Hepatic stellate cell (primary cell): ENCODE measurements around the gene MAN2A1.

Experiments used
- DNase-seq: peaks from one replicate; pipeline ENCODE4 v3.0.0; 2011; ENCODE audit warnings: low spot score

Gene MAN2A1

DNA sequence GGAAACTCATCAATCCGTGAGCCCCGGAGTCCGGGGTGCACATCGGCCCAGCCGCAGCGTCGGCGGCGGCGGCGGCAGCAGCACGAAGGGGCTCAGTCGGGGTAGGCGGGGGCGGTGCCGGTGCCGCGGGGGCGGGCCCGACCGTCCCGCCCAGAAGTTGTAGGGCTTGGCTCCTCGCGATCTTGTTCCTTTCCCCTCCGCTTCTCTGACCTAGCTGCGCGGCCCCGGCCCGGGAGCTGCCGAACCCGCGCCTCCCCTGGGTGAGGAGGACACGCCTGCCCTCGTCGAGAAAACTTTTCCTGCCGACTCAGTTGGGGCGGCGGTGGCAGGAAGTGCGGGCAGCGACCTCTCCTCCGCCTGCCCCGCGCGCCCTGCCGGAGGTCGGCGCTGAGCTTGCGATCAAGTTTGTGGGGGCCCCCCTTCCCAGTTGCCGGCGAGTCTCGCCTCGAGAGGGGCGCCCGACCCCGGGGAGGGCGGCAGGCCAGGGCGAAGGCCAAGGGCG, at the start of gene MAN2A1:
Gene MAN2A1 (plus strand): TSS at position 188 of the 502 bp plus-strand sequence. CDS start 491 bp downstream, outside the sequence.
- peak; percentile 64 for DNase-seq

DNA sequence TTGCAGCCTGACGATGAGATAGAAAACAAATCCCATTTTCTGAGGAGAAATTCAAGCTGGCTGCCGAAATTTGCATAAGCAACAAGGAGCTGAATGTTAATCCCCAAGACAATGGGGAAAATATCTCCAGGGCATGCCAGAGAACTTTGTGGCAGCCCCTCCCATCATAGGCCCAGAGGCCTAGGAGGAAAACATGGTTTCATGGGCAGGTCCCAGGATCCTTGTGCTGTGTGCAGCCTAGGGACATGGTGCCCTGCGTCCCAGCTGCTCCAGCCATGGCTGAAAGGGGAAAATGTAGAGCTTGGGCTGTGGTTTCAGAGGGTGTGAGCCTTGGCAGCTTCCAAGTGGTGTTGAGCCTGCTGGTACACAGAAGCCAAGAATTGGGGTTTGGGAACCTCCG, 48.8 kb upstream of the MAN2A1 start:
- no peak for DNase-seq

DNA sequence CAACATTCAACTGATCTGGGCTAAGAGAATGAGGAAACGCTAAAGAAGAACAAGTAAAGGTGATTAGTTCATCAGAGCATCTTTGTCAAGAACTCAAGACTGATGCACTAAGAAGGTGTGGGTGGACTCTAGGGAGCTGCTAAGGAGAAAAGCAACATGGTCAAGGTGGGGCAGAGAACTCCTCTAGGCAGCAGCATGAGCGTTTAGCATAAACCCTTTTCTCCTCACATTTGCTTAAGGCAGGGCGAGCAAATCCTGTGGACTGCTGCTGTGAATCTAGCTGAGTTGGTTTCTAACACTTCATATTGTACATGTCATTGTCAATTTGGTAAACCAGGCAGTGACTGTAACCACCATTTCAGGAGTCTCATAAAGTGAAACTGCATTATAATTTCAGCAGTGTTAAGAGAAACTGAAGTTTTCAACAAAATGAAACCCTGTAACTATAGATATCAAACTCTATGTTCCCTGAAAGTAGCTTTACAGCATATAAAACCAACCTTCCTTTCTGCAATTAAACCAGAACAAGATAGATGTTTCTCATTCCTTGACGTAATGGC, 45.9 kb upstream of the MAN2A1 start:
- no peak for DNase-seq

DNA sequence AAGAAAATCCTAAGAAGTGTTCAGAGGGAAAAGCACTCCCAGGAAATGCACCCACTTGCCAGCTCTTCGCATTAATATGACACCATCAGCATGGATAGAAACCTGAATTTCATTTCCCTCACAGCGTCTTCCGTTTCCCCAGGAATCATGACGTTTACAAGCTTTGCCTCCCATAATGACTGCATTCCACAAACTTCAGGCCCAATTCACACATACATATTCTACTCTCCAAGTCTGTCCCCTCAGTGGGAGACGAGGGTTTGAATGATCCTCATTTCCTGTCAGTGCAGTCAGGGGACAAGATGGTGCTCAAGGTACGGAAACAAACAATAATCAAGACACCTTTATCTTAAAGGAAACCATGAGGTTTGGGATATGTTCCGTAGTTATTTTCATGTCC, 44.9 kb upstream of the MAN2A1 start:
- no peak for DNase-seq

DNA sequence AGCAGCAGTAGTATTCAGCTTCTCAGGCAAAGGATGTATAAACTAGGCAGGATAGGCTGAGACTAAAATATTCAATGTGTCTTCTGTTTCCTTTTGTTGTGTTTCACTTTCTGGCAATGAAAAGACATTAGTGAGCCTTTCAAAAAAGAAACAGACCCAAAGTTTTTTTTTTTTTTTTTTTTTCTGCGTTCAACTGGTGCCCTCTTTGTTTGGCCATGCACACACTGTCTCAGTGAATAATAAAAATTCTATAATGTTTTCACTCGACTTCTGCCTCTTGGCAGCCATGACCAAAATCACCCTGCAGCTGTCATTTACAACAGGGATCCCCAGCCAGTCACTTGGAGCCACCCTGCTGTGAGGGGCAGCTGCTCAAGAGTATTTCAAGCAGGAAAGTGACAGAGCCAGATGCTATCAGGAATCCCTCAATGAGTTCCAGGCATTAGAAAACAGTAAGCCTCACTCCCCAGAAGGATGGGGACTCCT, 44.0 kb upstream of the MAN2A1 start:
- no peak for DNase-seq

DNA sequence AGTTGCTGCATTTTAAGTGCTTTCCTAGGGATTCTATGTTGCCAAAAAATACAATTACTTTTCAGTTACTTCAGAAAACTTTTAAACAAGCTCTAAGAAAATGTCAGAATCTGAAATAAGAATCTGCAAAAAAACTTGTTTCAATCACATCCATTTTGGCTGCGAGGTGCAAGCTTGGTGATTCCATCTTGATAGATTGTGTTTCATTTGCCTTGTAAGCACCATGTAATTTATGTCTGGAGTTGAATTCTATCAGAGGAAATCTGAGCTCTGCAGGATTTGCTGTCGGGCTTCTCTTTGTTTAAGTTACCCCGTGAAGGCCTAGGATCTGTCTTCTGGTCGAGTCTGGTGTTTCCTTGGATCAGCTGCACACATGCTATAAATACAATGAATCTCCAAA, 40.4 kb upstream of the MAN2A1 start:
- no peak for DNase-seq

DNA sequence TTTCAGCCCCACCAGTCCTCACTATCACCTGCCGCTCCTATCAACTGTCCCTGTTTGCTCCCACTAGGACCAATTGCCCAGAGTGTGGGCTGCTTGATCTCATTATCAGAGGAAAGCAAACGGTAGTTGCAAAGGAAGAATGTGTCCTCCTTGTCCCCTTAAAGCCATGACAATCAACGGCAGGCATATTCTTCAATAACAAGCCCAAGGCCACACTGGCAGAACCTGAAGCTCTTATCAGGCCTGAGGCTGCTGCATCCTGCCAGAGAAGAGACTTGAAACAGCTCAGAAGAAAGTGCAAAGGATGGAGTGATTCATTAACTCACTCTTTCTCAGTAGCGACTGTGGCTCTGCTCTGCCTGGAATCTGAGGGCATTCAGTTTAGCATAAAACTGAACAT, 39.2 kb upstream of the MAN2A1 start:
- no peak for DNase-seq

DNA sequence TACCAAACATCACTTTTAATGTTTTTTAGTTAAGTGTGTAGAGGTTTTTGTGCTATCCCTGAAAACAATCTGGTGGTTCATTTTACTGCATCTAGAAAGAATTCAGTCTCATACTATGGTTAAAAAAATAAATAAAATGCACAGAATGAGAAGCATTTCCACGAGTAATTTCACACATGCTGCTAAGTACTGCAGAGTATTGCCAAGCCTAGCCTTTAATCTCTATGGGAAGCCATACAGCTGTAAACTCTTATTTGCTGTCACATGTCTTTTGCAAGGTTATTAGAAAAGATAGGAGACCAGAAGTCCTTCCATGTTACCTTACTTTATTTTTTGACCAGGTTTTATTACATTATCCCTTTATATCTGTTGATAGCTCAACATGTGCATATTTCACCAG, 37.6 kb upstream of the MAN2A1 start:
- DNase-seq: no peak

DNA sequence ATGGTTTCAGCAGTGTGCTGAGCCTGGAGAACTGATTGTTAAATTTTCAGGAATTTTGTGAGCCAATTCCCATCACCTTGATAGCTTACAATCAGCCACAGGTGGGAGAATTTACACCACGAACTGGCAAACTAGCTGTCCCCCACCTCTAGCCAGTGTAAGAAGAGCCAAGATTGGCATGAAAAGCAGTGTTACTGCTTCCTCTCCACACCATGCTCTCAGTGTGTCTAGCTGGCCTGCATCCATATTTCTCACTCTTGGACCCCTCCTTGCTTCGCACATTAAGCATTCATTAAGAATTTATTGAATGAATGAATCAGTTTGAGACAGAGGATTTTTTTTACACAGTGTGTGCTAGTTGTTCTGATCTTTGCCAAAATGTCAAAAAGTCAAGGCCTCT, 36.7 kb upstream of the MAN2A1 start:
- no peak for DNase-seq

DNA sequence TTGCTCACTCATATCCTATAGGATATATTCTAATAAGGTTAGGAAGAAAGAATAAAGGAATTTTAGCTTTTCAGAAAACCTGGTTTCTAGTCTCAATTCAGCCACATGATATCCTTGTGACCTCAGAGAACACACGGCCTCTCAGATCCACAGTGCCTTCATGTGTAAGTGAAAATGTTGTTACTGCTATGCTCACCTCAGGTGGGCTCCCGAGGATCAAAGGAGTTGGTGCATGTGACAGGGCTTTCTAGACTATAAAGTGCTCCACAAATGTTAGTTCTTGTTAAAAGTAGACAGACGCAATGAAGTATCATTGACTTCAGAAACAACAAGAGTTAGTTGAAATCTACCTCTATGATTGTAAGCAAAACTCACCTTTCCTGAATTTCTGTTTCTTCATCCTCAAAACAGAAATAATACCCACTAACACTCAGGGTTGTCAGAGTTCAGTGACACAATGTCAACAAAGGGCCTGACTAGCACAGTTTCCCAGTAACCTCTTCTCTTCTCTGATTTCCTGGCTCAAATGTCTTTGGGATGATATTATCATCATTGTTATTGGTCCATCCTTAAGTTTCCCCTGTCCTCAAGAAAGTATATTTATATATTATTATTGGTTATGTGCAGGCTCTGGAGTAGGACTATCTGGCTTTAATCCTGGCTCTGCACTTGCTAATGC, 36.0 kb upstream of the MAN2A1 start:
- no peak for DNase-seq

DNA sequence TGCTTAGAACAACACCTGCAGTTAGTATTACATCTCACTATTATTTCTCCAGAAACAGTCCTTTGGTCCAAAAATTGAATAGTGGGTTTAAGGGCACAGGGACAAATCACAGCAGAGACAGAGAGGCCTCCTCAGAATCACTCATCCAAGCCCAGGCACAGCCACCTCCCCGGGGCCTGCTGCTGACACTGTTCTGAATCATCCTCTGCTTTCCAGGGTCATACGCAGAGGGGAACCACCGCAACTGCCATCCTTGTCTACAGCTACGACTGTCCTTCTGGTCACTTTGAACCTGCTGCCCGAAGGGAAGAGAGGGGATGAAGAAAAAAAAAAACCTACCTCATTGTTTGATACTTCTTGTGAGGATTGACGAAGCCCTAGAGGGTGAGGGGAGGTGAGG, 35.3 kb upstream of the MAN2A1 start:
- peak; percentile 3 for DNase-seq

DNA sequence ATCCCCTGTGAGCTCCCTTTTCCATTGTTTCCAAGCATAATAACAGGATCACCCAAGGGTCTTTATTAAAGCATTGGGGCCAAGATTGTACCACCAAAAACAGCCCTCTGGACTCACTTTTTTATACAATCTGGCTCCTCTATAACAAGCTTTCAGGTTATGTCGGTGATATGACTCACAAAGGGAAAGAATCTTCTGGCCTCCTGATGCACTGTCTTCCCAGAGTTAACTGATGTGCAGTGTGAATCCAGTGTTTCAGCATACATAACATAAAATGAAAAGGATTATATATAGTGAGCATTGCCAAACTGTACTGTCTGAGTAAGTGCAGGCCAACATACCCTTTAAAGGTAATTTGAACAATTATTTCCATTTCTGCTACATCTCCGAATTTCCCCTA, 33.9 kb upstream of the MAN2A1 start:
- DNase-seq: no peak

DNA sequence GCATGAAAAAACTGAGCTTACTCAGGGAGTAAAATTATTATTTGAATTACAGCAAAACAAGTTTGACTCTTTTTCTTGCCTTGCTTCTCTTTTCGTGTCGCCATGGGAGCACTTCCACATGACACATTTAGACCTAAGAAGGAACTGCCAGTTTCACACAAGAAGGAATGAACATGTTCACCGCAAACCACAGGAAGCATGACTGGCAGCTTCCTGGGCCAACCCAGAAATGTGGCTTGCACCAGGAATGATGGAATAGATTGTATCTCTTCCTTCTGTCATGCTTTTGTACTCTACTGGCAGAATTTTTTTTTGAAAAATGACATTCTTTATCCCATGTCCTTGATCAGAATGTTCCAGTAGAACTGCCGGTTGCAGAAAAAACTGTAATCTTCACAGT, 32.9 kb upstream of the MAN2A1 start:
- peak; percentile 42 for DNase-seq

DNA sequence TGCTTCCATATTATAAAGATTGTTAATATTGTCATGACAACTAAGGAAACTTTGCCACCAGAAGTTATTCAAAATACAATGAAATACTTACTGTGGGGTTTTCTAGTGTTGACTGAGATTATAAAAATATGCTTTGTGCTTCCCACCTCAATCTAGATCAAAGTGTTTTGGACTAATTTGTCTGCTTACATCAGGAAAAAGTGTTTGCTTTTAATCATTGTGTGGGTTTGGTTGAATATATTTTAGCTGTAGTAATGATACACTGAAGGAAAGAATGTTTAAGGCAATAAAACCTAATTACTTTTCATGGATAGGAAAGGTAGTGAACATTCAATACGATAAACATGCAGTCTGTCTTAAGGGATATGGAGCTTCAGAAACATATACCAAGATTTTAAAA, 29.8 kb upstream of the MAN2A1 start:
- DNase-seq: no peak

DNA sequence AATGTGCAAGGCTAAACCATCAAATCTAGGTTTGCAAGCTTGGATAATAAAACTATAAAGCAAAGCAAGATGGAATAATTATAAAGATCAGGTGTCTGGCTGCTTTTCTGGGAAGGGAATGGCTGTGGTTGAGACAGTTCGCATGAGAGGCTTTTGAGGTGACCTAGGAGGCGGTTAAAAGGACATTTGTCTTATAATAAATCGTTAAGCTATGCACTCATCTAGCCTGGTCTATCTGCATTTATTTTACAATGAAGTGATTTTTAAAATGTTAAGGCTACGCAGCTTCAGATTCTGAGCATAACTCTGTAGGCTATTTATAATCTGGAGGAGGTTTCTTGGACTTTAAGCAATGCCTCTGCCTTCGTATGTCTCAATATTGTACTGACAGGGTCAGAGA, 29.4 kb upstream of the MAN2A1 start:
- DNase-seq: no peak

DNA sequence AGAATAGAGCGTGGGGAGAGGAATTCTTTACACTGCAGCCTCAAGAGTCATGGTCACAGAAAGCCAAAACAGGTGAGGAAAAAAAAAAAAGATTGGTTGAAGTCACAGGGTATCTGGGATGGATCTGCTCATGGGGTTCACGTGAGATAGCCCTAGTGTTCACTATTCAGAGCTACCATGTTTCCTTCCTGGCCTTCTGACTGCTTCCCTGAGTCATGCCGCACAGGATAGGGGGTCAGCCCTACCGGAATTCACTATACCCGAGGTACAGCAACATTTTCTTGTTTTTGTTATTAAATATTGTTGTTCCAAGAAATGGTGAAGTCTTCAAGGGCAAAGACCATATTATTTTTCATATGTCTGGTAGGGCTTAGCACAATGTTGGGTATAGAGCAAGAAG, 21.5 kb upstream of the MAN2A1 start:
- no peak for DNase-seq

DNA sequence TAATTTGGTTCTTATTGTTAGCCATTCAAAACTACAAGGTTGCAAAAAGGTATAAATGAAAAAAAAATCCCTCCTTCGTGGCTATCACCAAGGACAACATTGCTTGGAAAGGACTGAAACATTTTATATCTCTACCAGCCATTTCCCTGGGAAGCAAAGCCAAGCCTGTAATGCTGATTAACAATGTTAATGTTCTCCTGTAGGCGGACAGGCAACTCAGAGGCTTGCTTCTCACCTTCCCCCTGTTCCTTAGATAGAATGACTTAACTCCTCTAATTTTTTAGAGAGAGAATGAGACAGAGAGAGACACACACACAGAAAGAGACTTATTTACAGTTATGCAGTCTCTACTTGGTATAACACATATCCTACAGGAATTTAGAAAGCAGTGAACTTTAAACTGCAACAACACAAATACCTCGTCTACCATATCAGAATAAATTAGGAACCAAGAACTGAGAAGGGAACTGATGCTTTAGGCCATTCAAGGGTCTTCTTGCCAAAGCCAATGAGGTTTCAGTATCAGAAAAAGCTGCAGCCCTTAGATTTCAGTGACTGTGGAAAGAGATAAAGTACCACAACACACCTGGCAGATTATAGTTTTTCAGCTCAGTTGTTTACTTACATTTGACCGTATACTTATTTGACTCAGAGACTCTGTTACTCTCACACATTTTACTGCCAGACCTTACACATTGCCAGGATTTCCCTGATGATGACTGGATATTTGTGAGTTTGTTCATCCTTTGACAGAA, 20.9 kb upstream of the MAN2A1 start:
- no peak for DNase-seq

DNA sequence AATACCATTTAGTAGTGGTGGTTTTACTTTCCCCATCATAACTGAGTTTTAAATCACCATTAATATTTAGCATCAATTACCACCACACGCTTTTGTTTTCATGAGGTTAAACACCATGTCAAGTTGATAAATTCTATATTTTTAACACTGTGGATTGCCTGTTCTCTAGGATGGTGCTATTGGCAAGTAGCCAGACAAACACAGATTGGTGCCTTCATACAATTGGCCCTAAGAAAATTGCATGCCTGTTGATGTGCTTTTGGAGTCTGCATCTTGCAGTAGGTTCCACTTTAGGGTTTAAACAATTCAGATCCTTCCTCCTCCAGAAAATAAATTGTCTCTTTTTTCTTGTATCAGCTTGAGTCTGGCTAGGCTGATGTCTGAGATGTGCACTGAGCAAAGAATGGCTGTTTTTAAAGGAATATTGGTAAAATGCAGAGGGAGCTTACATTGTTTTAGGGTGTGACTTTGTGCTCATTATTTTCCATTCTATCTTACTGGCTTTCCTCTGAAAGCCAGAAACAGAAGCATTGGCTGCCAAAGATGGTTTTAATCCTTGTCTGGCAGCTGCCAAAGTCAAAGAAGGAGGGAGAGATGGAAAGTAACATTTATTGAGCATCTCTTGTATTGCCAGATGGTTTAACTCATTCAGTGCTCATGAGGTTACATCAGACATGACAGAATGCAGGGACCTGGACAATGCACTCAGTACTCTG, 19.6 kb upstream of the MAN2A1 start:
- DNase-seq: no peak

DNA sequence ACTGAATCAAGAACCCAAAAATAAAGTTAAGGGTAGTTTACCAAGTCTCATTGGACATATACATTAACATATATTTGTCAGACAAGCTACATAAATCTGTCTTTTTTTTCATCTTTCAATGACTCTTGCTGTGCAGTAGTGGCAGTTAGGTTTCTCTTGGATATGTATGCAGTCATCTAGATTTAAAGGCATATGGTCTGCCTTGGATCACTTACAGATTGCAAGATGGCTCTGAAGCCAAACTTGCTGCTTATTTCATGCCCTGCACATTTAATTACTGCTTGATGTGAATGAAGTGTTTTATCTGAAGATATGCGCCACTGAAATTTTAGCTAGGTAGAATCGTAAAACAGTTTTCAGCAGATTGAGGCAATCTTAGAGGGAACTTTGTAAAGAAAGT, 18.6 kb upstream of the MAN2A1 start:
- no peak for DNase-seq

DNA sequence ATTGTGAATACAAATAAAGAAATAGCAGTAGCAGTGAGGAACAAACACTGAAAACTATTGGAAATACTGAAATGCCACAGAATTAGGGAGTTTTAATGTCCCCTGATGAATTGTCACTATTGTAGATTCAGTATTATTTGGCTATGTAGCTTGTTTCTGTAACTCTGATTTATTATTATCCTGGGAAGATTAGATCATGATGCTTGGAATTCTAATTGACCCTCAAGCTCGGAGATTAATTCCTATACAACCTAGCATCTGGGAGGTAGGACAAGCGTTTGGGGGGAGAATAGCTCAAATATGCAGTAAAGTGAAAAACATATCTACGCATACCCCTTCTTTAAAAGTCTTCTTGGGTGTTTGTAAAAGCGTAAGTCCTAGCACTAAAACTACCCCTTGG, 15.1 kb upstream of the MAN2A1 start:
- DNase-seq: no peak

DNA sequence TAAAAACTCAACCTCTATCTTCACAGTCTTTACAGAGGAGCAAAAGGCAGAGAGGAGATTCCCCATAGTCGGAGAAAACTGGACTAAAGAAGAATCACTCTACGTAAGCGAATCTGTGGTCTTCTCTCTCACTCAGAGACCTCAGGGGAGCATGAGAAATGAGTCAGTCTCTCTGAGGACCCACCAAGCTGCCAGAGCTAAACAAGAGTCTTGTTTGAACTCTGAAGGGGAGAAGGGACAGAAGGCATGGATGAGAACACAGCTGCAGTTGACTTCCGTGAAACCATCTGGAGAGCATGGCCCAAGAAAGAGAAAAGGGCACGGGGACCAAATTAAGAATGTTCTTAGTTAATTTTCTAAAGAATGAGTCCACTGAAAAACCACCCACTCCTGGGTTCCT, 12.8 kb upstream of the MAN2A1 start:
- no peak for DNase-seq

DNA sequence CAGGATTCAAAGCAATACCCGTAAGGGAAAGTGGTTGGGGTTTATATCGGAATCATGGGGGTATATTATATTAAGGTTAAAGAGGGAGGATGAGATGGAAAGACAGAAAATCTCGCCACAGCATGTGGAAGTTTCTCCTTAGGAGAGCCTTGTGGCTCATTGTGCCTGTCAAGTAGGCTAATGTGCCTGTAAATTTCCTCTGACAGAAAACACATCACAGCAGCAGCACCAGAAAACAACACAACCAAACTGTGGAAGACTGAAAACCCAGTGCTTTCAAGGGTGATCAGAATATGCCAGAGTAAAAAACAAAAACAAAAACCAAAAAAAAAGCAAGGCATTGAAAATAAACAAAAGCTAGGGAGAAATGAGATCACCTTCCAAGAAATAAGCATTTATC, 11.3 kb upstream of the MAN2A1 start:
- DNase-seq: no peak

DNA sequence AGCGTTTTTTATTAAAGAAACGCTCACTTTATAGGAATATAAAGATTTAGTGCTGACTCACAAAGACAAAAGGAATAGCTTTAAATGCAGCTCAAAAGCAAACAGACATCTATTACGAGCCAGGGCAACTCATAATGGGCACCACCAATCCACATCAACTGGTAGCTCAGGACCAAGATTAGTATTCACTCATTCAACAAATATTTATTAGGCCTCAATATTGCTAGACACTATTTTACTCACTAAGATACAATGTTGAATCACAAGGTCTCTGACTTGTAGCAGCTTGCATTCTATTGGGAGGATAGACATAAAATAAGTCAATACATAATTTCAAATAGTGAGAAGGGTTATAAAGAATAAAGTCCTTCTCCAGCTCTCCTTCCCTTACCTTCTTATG, 8.0 kb upstream of the MAN2A1 start:
- no peak for DNase-seq
